ENCODE data around the gene SBDS.

SBDS gene

DNA sequence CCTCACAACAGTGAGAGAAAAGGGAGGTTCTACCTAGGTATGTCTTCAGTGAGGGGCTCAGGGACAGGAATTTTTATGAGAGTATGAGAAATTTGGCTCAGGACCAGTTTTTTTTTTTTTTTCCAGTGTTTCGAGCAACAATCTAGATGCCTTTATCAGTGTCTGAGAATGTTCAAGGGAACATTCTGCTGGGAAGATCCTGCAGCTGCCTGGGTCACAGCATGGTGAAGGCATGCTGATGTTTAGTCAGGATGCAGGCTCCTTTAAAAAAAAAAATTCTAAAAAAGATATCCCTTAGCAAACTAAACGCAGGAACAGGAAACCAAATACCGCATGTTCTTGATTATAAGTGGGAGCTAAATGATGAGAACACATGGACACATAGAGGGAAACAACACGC, 31.0 kb downstream of the SBDS start:
- TF ChIP-seq, protein P1, sequence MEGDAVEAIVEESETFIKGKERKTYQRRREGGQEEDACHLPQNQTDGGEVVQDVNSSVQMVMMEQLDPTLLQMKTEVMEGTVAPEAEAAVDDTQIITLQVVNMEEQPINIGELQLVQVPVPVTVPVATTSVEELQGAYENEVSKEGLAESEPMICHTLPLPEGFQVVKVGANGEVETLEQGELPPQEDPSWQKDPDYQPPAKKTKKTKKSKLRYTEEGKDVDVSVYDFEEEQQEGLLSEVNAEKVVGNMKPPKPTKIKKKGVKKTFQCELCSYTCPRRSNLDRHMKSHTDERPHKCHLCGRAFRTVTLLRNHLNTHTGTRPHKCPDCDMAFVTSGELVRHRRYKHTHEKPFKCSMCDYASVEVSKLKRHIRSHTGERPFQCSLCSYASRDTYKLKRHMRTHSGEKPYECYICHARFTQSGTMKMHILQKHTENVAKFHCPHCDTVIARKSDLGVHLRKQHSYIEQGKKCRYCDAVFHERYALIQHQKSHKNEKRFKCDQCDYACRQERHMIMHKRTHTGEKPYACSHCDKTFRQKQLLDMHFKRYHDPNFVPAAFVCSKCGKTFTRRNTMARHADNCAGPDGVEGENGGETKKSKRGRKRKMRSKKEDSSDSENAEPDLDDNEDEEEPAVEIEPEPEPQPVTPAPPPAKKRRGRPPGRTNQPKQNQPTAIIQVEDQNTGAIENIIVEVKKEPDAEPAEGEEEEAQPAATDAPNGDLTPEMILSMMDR (IDR thresholded peaks at IDR 0.05; ENCODE audit: low read depth, low read length, missing control alignments): no peak
- no peak overlapping the region for H3K4me3 ChIP-seq (ENCODE audit: low read depth, low read length)
- in situ Hi-C loops (cut with HindIII; ENCODE audit: low sequenced_read_pairs): no loop called here
- DNase-seq (ENCODE audit: low read depth): no peak

DNA sequence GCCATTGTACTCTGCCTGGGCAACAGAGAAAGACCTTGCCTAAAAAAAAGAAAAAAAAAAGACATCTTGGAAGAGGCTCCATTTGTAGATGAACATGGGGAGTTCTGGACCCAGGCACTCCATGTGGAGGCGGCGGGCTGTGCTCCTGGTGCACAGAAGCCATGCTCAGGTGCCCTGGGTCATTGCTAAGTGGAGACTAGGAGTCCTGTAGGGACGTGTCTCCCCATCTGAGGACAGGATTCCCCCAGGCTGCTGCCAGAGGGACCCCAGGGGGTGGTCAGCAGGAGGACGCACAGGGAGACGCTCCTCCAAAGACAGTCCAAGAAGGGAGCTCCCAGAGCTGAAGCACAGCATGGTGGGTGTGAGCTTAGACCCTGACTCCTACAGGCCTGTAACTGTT, 34.3 kb downstream of the SBDS start:
- DNase-seq (ENCODE audit: low read depth): no peak
- no peak overlapping the region for H3K4me3 ChIP-seq (ENCODE audit: low read depth, low read length)
- TF ChIP-seq, protein P1 (IDR thresholded peaks at IDR 0.05; ENCODE audit: low read depth, low read length, missing control alignments): no peak
- in situ Hi-C loops (cut with HindIII; ENCODE audit: low sequenced_read_pairs): no loop called here

DNA sequence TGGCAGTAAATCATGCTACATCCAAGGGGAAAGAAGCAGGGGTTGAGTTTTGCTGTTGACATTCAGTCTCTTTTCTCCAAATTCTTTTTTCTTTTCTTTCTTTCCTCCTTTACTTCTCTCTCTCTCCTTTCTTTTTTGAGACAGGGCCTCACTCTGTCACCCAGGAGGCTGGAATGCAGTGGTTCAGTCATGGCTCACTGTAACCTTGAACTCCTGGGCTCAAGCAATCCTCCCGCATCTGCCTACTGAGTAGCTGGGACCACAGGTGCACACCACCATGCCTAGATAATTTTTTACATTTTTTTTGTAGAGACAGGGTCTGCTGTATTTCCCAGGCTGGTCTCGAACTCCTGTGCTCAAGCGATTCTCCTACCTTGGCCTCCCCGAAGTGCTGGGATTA, 35.2 kb downstream of the SBDS start:
- no peak for DNase-seq (ENCODE audit: low read depth)
- H3K4me3 ChIP-seq (ENCODE audit: low read depth, low read length): no peak overlapping the region
- in situ Hi-C loops (cut with HindIII; ENCODE audit: low sequenced_read_pairs): no loop called here
- TF ChIP-seq, protein P1 (IDR thresholded peaks at IDR 0.05; ENCODE audit: low read depth, low read length, missing control alignments): no peak

DNA sequence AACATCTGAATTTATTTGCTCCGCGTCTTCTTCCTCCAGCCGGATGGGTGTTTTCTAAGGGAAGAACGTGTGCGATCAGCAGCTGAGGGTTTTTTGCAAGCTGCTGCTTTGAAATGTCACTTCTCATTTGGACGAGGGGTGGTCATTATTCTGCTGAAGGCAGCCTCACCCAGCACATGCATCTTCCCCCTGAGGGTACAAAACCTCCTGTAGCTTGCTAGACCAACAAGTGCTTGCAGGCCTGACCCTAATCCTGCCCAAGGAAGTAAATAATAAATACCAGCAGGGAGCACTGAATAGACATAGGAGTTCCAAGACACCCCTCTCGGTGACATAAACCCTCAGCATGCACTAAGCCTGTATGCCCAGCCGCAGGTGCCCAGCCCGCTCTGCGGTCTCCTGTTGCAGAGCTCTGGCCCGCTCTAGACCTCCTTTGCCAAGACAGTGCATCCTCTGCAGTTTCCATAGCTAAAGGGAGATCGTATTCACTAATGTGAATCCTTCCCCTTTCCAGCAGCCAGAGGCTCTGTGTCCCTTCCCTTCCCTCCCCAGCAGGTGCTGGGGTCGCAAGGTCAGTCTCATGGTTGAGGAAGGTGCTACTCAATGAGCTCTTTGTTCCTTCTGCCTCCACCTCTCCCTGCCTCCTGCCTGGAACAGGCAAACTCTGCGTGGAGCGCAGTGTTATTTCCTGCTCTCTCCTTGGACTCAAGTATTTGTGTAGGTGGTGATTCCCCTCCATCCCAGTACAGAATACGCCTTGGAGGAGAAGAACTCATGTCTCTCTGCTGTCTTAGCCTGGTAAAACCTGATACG, 36.6 kb downstream of the SBDS start:
- in situ Hi-C loops (cut with HindIII; ENCODE audit: low sequenced_read_pairs): no loop called here
- no peak for DNase-seq (ENCODE audit: low read depth)
- TF ChIP-seq, protein P1 (IDR thresholded peaks at IDR 0.05; ENCODE audit: low read depth, low read length, missing control alignments): no peak
- H3K4me3 ChIP-seq (ENCODE audit: low read depth, low read length): no peak overlapping the region

DNA sequence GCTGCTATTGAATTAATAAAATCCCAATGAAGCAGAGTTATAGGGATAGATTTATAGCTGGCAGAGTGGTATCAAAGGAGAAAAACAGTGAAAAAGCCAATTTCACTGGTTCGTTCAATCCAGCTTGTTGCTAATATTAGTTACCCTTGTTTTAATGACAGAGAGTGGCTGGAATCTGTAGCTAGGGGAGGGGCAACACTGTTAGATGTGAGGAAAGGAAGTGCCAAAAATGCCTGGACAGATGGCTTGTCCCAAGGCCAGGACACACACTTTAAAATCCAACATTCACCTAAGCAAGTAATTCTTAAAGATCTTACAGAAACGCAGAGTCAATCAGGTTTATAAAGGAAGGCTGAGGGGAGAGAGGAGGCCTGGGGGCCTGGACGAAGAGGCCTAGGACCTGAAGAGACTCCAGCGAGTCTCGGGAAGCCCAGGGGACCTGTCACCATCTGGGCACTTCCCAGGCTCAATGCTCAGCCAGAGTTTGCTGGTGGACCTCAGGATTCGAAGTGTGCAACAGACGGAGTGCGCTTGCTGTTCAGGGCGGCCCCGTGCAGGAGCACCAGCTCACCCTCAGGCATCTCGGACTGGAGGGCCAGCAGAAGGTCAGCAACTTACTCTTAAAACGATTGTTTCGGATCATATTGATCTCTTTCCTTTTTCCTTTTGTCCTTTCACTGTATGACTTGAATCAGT, 37.6 kb downstream of the SBDS start:
- in situ Hi-C loops (cut with HindIII; ENCODE audit: low sequenced_read_pairs): no loop called here
- no peak for DNase-seq (ENCODE audit: low read depth)
- TF ChIP-seq, protein P1 (IDR thresholded peaks at IDR 0.05; ENCODE audit: low read depth, low read length, missing control alignments): no peak
- H3K4me3 ChIP-seq (ENCODE audit: low read depth, low read length): no peak overlapping the region

DNA sequence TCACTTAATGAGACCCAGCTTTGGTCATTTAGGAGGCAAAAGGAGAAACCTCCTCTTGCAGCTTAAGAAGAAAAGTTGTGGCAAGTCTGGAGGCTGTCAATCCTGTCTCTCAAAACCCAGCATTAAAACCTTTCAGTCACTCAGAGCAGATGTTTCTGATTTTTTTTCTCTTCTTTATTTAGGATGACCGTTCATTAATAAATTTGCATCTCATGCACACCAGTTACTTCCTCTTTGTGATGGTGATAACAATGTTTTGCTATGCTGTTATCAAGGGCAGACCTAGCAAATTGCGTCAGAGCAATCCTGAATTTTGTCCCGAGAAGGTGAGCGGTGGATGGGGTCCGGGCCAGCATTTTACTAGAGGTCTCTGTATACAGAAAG, 42.4 kb downstream of the SBDS start:
- in situ Hi-C loops (cut with HindIII; ENCODE audit: low sequenced_read_pairs): no loop called here

More for the DNA sequence above, 42.4 kb downstream of the SBDS start:
- TF ChIP-seq, protein P1 (IDR thresholded peaks at IDR 0.05; ENCODE audit: low read depth, low read length, missing control alignments): no peak
- no peak overlapping the region for H3K4me3 ChIP-seq (ENCODE audit: low read depth, low read length)
- DNase-seq (ENCODE audit: low read depth): no peak
